ENCODE measurements around the gene ORM1.

GRCh38 chr9:114304416-114305188, 18.3 kb upstream of the ORM1 start:
- TF ChIP-seq CTCF (conservative IDR thresholded peaks at IDR 0.05 in 1 of 2, IDR thresholded peaks at IDR 0.05 in 1 of 2; ENCODE audit: low read depth in 1 of 2, low read length in 2 of 2) = no peak
- TF ChIP-seq EZH2 (IDR thresholded peaks at IDR 0.05; ENCODE audit: low read length, missing control alignments) = no peak
